ENCODE data around the gene BNIP3.
A peak's percentile ranks its signal among the peaks of the same experiment; 100 is the strongest.

The BNIP3 gene

GRCh38 chr10:131929122-131929845 lies 52.4 kb downstream of the BNIP3 start:
- H3K9me3 ChIP-seq (ENCODE audit: control insufficient read depth, insufficient read depth, low read depth, low read length) = peaks cover 10% of the 10 kb centered on the region
- peaks cover 10% of the 10 kb centered on the region; the same call in 1 of the 2 replicates for H3K36me3 ChIP-seq (ENCODE audit: control insufficient read depth, insufficient read depth, low read length)
- H3K4me3 ChIP-seq (ENCODE audit: low read depth, low read length) = no peak overlapping the region
- H3K27me3 ChIP-seq (ENCODE audit: control insufficient read depth, insufficient read depth, low read length) = no peaks in the 10 kb centered on the region
- H3K4me1 ChIP-seq (ENCODE audit: control insufficient read depth, insufficient read depth, low read length) = peaks cover 62% of the 10 kb centered on the region
- H3K9ac ChIP-seq (ENCODE audit: low read length) = no peak overlapping the region
- no peak overlapping the region for H3K27ac ChIP-seq (ENCODE audit: low read depth, low read length)

- Histone ChIP-seq H3K27ac (ENCODE audit: low read depth, low read length) (0 out of 2 replicates have a peak overlapping the region, but pooled peaks have one; percentile 7), H3K4me3 (ENCODE audit: low read depth, low read length) (no peak overlapping the region), H3K4me1 (ENCODE audit: control insufficient read depth, insufficient read depth, low read length) (peaks cover 58% of the 10 kb centered on the region), H3K9me3 (ENCODE audit: control insufficient read depth, insufficient read depth, low read depth, low read length) (peaks cover 10% of the 10 kb centered on the region), H3K9ac (ENCODE audit: low read length) (peak overlapping the region; percentile 35), H3K36me3 (ENCODE audit: control insufficient read depth, insufficient read depth, low read length) (peaks cover 10% of the 10 kb centered on the region; the same call in 1 of the 2 replicates), H3K27me3 (ENCODE audit: control insufficient read depth, insufficient read depth, low read length) (no peaks in the 10 kb centered on the region)
Measured at GRCh38 chr10:131928248-131929095, 53.3 kb downstream of the BNIP3 start.

GRCh38 chr10:131926743-131927595 lies 54.8 kb downstream of the BNIP3 start:
- no peak overlapping the region for H3K27ac ChIP-seq (ENCODE audit: low read depth, low read length)
- H3K4me1 ChIP-seq (ENCODE audit: control insufficient read depth, insufficient read depth, low read length) = peaks cover 58% of the 10 kb centered on the region
- peaks cover 8% of the 10 kb centered on the region; the same call in 1 of the 2 replicates for H3K9me3 ChIP-seq (ENCODE audit: control insufficient read depth, insufficient read depth, low read depth, low read length)
- no peaks in the 10 kb centered on the region for H3K27me3 ChIP-seq (ENCODE audit: control insufficient read depth, insufficient read depth, low read length)
- H3K36me3 ChIP-seq (ENCODE audit: control insufficient read depth, insufficient read depth, low read length) = peaks cover 7% of the 10 kb centered on the region; the same call in 1 of the 2 replicates
- no peak overlapping the region for H3K9ac ChIP-seq (ENCODE audit: low read length)
- no peak overlapping the region for H3K4me3 ChIP-seq (ENCODE audit: low read depth, low read length)

DNA sequence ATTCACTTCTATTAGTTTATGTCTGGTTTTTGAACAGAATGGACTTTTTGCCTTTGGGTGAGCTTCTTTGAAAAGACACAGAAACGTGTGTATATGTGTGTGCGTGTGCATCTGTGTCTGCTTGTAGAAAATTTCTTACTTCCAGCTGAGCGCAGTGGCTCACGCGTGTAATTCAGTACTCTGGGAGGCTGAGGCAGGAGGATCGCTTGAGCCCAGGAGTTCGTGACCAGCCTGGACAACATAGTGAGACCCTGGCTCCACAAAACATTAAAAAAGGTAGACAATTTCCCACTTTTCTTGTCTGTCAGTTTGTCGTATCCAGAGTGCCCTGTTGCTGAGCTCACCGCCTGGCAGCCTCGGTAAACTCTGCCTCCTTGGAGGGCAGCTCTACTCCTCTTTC lies 55.5 kb downstream of the BNIP3 start:
- Histone ChIP-seq H3K36me3 (ENCODE audit: control insufficient read depth, insufficient read depth, low read length) (peaks cover 5% of the 10 kb centered on the region; the same call in 1 of the 2 replicates), H3K4me1 (ENCODE audit: control insufficient read depth, insufficient read depth, low read length) (peaks cover 58% of the 10 kb centered on the region)

DNA sequence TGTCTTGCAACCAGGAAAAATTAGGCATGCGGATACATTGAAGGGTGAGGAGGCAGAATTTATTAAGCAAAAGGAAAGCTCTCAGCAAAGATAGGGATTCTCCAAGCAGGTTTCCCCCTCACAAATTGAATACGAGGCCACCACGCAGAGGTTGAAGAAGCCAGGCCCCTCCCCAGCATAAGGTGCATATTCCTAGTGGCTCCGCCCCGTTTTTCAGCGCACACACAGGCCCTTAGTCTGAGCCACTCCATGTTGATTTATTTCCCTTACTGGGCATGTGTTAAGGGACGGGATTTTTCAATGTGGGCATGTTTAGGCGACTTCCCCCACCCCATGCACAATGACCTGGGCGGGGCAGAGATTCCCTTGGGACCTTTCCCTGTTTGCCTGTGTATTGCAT lies 56.0 kb downstream of the BNIP3 start:
- Histone ChIP-seq H3K4me3 (ENCODE audit: low read depth, low read length) (no peak overlapping the region), H3K36me3 (ENCODE audit: control insufficient read depth, insufficient read depth, low read length) (peaks cover 5% of the 10 kb centered on the region; the same call in 1 of the 2 replicates), H3K4me1 (ENCODE audit: control insufficient read depth, insufficient read depth, low read length) (peaks cover 58% of the 10 kb centered on the region), H3K9me3 (ENCODE audit: control insufficient read depth, insufficient read depth, low read depth, low read length) (peaks cover 8% of the 10 kb centered on the region; the same call in 1 of the 2 replicates), H3K9ac (ENCODE audit: low read length) (no peak overlapping the region), H3K27ac (ENCODE audit: low read depth, low read length) (no peak overlapping the region), H3K27me3 (ENCODE audit: control insufficient read depth, insufficient read depth, low read length) (no peaks in the 10 kb centered on the region)

More for the DNA sequence above, 55.5 kb downstream of the BNIP3 start:
- Histone ChIP-seq H3K4me3 (ENCODE audit: low read depth, low read length) (no peak overlapping the region), H3K27me3 (ENCODE audit: control insufficient read depth, insufficient read depth, low read length) (no peaks in the 10 kb centered on the region), H3K27ac (ENCODE audit: low read depth, low read length) (no peak overlapping the region), H3K9me3 (ENCODE audit: control insufficient read depth, insufficient read depth, low read depth, low read length) (peaks cover 8% of the 10 kb centered on the region; the same call in 1 of the 2 replicates), H3K9ac (ENCODE audit: low read length) (no peak overlapping the region)

- Histone ChIP-seq H3K9me3 (ENCODE audit: control insufficient read depth, insufficient read depth, low read depth, low read length) (peaks cover 8% of the 10 kb centered on the region; the same call in 1 of the 2 replicates), H3K27ac (ENCODE audit: low read depth, low read length) (no peak overlapping the region), H3K27me3 (ENCODE audit: control insufficient read depth, insufficient read depth, low read length) (no peaks in the 10 kb centered on the region), H3K9ac (ENCODE audit: low read length) (no peak overlapping the region), H3K4me3 (ENCODE audit: low read depth, low read length) (no peak overlapping the region), H3K36me3 (ENCODE audit: control insufficient read depth, insufficient read depth, low read length) (peaks cover 5% of the 10 kb centered on the region; the same call in 1 of the 2 replicates), H3K4me1 (ENCODE audit: control insufficient read depth, insufficient read depth, low read length) (peaks cover 53% of the 10 kb centered on the region)
Measured at GRCh38 chr10:131925011-131925649, 56.6 kb downstream of the BNIP3 start.

- H3K9ac ChIP-seq (ENCODE audit: low read length) = no peak overlapping the region
- peaks cover 8% of the 10 kb centered on the region; the same call in 1 of the 2 replicates for H3K9me3 ChIP-seq (ENCODE audit: control insufficient read depth, insufficient read depth, low read depth, low read length)
- H3K27ac ChIP-seq (ENCODE audit: low read depth, low read length) = no peak overlapping the region
- peaks cover 33% of the 10 kb centered on the region for H3K4me1 ChIP-seq (ENCODE audit: control insufficient read depth, insufficient read depth, low read length)
- H3K4me3 ChIP-seq (ENCODE audit: low read depth, low read length) = no peak overlapping the region
- no peaks in the 10 kb centered on the region for H3K36me3 ChIP-seq (ENCODE audit: control insufficient read depth, insufficient read depth, low read length)
- H3K27me3 ChIP-seq (ENCODE audit: control insufficient read depth, insufficient read depth, low read length) = no peaks in the 10 kb centered on the region
Measured at GRCh38 chr10:131923038-131923756, 58.5 kb downstream of the BNIP3 start.

DNA sequence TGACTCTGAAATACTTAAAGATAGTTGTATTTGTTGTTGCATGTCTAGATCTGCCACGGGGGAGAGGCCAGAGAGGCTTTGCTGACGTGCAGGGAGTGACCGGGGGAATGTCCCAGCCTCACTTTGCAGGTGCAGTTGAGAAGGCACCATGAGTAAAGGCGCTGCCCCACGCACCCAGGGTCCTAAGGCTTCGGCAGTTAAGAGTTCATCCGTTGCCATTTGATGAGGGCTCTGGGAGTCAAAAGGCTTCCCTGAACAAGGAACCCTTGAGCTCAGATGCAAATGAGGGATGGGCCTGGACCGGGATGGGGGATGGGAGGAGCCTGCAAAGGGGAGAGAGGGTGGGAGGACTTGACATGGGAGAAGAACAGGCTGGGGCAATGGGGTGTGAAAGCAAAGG lies 60.5 kb downstream of the BNIP3 start:
- no peaks in the 10 kb centered on the region for H3K36me3 ChIP-seq (ENCODE audit: control insufficient read depth, insufficient read depth, low read length)
- peaks cover 8% of the 10 kb centered on the region; the same call in 1 of the 2 replicates for H3K9me3 ChIP-seq (ENCODE audit: control insufficient read depth, insufficient read depth, low read depth, low read length)
- H3K4me1 ChIP-seq (ENCODE audit: control insufficient read depth, insufficient read depth, low read length) = peaks cover 18% of the 10 kb centered on the region
- H3K27me3 ChIP-seq (ENCODE audit: control insufficient read depth, insufficient read depth, low read length) = no peaks in the 10 kb centered on the region
- H3K27ac ChIP-seq (ENCODE audit: low read depth, low read length) = no peak overlapping the region
- H3K9ac ChIP-seq (ENCODE audit: low read length) = no peak overlapping the region
- no peak overlapping the region for H3K4me3 ChIP-seq (ENCODE audit: low read depth, low read length)

DNA sequence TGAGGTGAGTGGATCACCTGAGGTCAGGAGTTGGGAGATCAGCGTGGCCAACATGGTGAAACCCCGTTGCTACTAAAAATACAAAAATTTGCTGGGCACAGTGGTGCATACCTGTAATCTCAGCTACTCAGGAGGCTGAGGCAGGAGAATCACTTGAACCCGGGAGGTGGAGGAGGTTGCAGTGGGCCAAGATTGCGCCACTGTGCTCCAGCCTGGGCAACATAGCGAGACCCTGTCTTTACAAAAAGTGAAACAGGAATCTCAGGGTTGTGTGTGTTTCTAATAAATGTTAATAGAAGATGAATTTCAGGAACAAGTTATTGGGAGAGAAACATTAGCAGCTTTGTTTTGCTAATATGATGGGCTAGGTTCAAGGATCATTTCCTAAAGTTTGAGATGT lies 61.0 kb downstream of the BNIP3 start:
- peaks cover 8% of the 10 kb centered on the region; the same call in 1 of the 2 replicates for H3K9me3 ChIP-seq (ENCODE audit: control insufficient read depth, insufficient read depth, low read depth, low read length)
- H3K27me3 ChIP-seq (ENCODE audit: control insufficient read depth, insufficient read depth, low read length) = no peaks in the 10 kb centered on the region
- no peak overlapping the region for H3K9ac ChIP-seq (ENCODE audit: low read length)
- H3K4me3 ChIP-seq (ENCODE audit: low read depth, low read length) = no peak overlapping the region
- H3K4me1 ChIP-seq (ENCODE audit: control insufficient read depth, insufficient read depth, low read length) = peaks cover 16% of the 10 kb centered on the region
- H3K36me3 ChIP-seq (ENCODE audit: control insufficient read depth, insufficient read depth, low read length) = no peaks in the 10 kb centered on the region
- no peak overlapping the region for H3K27ac ChIP-seq (ENCODE audit: low read depth, low read length)
